Endometrial microvascular endothelial cells (primary cell): Measurements from ENCODE around the gene MOV10L1. TPM values are rescaled to one million over a fixed set of nuclear protein-coding genes. Genes with fewer than 3 reads are reported as not detected.

Source experiments
- in situ Hi-C: cut with HindIII; loops from 2 replicates; pipeline ENCODE4 v1.10.0; 2017; ENCODE audit warnings: low sequenced_read_pairs, low pct_unique_long_range_greater_than_20kb; ENCODE audit errors: inconsistent ontology term
- total RNA-seq: library from RNA; depleted of rRNA; stranded (reverse); fragments of >200 nt; gene quantifications from one replicate; pipeline ENCODE4 v1.2.3, GENCODE V29; 2015; ENCODE audit errors: inconsistent ontology term

Gene MOV10L1
- total RNA-seq, 1 donor from 2014 or later: 6.1 TPM

DNA sequence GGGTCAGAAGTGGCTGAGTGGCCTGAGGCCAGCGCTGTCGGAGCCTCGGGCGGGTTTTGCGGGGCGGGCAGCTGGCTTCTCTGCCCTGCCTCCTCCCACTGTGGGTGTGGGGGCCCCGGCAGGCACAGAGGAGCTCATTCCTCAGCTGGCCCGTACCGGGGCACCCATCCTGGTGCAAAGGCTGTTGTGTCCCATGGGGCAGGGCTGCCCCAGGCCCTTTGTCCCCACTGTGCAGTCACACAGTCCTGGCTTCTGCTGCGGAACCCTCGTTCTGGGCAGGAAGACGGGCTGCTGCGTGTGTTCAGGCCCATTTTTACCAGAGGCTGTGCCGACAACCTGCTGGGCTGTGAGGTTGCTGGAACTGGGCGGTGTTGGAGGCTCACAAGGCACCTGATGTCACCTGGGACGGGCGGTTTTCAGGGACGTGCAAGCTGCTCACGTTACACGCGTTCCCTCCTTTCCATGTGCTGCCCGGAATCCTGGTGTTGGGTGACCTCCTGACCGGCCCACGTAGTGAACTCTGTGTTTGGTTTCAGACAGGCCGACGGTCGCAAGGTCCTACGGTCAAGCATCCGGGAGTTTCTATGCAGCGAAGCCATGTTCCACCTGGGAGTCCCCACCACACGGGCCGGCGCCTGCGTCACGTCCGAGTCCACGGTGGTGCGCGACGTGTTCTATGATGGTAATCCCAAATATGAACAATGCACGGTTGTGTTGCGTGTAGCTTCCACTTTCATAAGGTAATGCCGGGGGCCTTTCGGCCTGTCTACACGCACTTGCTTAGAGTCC is 116.2 kb downstream of the MOV10L1 start:
- in situ Hi-C loops: no loop called here

DNA sequence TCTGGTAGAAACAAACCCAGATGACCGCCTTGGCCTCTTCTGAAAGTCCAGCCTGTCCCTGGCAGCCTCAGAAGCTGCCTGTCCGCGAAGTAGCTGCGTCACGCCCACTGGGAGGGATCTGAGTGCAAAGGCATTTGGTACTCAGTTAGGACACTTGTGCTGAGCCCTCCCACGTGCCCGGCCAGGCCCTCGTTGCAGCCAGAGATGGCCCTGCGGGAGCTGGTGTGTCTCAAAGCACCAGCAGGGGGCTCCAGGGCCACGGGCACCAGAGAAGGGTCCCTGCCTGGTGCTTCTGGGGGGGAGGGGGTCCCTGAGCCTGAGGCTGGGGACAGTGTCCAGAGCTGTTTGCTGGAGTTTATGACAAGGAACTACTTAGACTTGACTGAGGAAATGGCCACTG is 116.8 kb downstream of the MOV10L1 start:
- in situ Hi-C loops: no loop called here

- in situ Hi-C loops: no loop called here
Observed at GRCh38 chr22:50207383-50208140, 117.8 kb downstream of the MOV10L1 start.

GRCh38 chr22:50208430-50208938 is 118.7 kb downstream of the MOV10L1 start:
- in situ Hi-C loops: no loop called here

DNA sequence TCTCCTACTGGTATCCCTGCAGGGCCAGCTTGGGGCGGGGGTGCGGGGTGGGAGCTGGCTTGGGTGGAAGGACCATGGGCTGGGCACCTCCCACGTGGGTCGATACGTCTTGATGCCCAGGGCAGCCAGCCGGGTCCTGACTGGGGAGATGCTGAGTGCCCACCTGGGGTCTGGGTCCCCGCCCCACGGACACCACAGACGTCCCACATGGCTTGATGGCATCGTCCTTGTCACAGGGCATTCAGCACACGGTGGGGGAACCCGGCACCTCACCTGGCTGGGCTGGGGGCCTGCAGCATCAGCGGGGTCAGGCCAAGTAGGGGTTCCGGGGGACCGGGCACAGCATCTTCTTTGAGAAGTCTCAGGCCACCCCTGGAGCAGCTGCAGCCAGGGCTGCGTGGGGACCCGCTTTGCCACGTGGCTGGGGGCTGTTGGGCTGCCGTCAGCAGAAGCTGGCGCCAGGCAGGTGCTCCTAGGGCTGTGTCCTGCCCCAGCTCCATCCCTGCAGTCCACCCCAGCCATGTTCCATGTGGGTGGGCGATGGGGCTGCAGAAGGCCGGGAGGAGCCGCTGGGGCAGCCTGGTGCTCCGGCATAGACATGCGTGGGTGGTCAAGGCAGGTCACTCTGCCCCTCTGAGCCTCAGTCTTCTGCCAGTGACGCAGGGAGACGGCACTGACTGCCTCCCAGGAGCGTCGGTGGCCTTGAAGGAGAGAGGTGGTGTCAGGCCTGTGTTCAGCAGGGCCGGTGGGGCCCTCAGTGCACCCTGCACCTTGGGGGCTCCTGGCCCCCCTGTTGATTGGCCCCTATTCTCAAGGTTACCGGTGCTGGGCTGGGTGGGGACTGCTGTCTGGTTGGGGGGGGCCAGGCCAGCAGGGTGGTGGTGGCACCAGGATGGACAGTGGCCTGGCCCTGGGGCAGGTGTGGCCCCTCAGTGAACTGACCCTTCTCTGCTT is 119.4 kb downstream of the MOV10L1 start:
- in situ Hi-C loops: no loop called here

- in situ Hi-C loops: no loop called here
Observed at GRCh38 chr22:50209893-50210292, 120.1 kb downstream of the MOV10L1 start.

DNA sequence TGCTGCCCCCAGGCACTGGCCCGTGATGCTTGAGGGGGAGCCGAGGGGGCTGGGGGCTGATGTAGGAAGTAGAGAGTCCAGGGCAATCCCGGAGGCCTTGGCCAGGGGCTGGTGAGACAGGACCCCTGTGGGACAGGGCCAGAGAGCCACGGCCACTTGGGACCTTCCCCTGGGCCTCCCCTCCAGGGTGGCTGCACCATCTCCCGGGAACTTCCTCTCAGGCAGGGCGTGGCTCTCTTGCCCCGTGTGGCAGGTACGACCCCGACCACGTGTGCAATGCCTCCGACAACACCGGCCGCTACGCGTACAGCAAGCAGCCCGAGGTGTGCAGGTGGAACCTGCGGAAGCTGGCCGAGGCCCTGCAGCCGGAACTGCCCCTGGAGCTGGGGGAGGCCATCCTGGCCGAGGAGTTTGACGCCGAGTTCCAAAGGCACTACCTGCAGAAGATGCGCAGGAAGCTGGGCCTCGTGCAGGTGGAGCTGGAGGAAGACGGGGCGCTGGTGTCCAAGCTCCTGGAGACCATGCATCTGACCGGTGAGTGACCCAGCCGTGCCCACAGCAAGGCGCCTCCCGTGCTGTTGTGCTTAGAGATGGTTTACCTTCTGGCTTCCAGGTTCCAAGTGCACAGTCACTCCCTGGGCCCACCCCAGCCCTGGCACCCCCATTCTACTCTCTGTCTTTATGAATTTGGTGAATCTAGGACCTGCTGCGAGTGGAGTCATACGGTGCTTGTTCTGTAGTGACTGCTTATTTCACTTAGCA is 120.8 kb downstream of the MOV10L1 start:
- in situ Hi-C loops: no loop called here

DNA sequence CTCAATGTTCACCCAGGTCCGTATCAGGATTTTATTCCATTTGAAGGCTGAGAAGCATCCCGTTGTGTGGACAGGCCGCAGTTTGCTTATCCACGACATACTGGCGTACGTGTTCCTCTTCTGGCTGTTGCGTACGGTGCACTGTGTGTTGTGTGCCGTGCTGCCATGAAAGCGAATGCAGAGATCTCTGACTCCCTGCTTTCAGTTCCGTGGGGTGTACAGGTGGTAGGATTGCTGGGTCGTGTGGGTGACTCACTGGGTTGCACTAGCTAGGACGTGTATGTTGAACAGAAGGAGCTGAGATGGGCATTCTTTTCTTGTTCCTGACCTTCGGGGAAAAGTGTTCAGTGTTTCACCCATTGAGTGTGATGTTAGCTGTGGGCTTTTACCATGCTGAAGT is 121.3 kb downstream of the MOV10L1 start:
- in situ Hi-C loops: no loop called here

Other genes starting within 250 kb of the MOV10L1 start
- gene ZBED4, start 236.2 kb upstream of the MOV10L1 start, total RNA-seq: 13.1 TPM
- 20.1 TPM for gene ALG12, start 171.6 kb upstream of the MOV10L1 start, total RNA-seq
- 55.8 TPM for gene CRELD2, start 171.4 kb upstream of the MOV10L1 start, total RNA-seq
- gene PIM3, start 129.2 kb upstream of the MOV10L1 start, total RNA-seq: 45.4 TPM
- gene IL17REL, start 77.2 kb upstream of the MOV10L1 start, total RNA-seq: not detected
- gene TTLL8, start 31.7 kb upstream of the MOV10L1 start, total RNA-seq: not detected
- gene MLC1, start 4.6 kb upstream of the MOV10L1 start, total RNA-seq: not detected
- gene PANX2, start 80.7 kb downstream of the MOV10L1 start, total RNA-seq: 2.2 TPM
- 39.3 TPM for gene TRABD, start 95.9 kb downstream of the MOV10L1 start, total RNA-seq
- 29.7 TPM for gene SELENOO, start 111.0 kb downstream of the MOV10L1 start, total RNA-seq
- 33.2 TPM for gene TUBGCP6, start 155.0 kb downstream of the MOV10L1 start, total RNA-seq
- gene HDAC10, start 161.3 kb downstream of the MOV10L1 start, total RNA-seq: 31.3 TPM
- gene MAPK12, start 171.7 kb downstream of the MOV10L1 start, total RNA-seq: 50.4 TPM
- gene MAPK11, start 180.4 kb downstream of the MOV10L1 start, total RNA-seq: 26.9 TPM
- 37.7 TPM for gene PLXNB2, start 217.6 kb downstream of the MOV10L1 start, total RNA-seq
- 1.2 TPM for gene DENND6B, start 237.0 kb downstream of the MOV10L1 start, total RNA-seq